Suprapubic skin (tissue), 4 donors: Measurements from ENCODE around the gene DTL. TPM values are rescaled to one million over a fixed set of nuclear protein-coding genes. Genes with fewer than 3 reads are reported as not detected.

Experiments used
- DNase-seq, 2 donors: peaks; one replicate each; pipeline ENCODE4 v3.0.0-alpha.2; 2019; ENCODE audit warnings: low spot score in 2 of 2
- H3K27ac ChIP-seq: fragments of 200-600 bp; sonication (generic); one replicate; pipeline ENCODE4 v1.5.1; 2019
- H3K27me3 ChIP-seq: fragments of 200-600 bp; sonication (generic); one replicate; pipeline ENCODE4 v1.5.1; 2019
- H3K36me3 ChIP-seq: fragments of 200-600 bp; sonication (generic); one replicate; pipeline ENCODE4 v1.5.1; 2019
- H3K4me1 ChIP-seq: fragments of 200-600 bp; sonication (generic); one replicate; pipeline ENCODE4 v1.5.1; 2019
- H3K4me3 ChIP-seq: fragments of 200-600 bp; sonication (generic); one replicate; pipeline ENCODE4 v1.5.1; 2019; ENCODE audit warnings: mild to moderate bottlenecking
- H3K9me3 ChIP-seq: fragments of 200-600 bp; sonication (generic); one replicate; pipeline ENCODE4 v1.5.1; 2019
- CTCF ChIP-seq, 2 donors: fragments of 200-600 bp in 1 of 2; fragments of 450-650 bp in 1 of 2; sonication (generic) in 1 of 2; IDR thresholded peaks; one replicate each; pipeline ENCODE4 v1.5.1; 2016 to 2019; ENCODE audit warnings: antibody characterized with exemption in 2 of 2, mild to moderate bottlenecking in 1 of 2, moderate library complexity in 1 of 2
- EP300 ChIP-seq: sonication (generic); formaldehyde crosslinking; IDR thresholded peaks from one replicate; pipeline ENCODE4 v1.6.1; 2017; ENCODE audit warnings: antibody characterized with exemption
- POLR2A ChIP-seq, 2 donors: fragments of 450-650 bp; IDR thresholded peaks; one replicate each; pipeline ENCODE4 v1.6.1; 2017; ENCODE audit warnings: antibody characterized with exemption in 2 of 2, mild to moderate bottlenecking in 2 of 2, moderate library complexity in 2 of 2
- POLR2AphosphoS5 ChIP-seq, 3 donors: sonication (generic); formaldehyde crosslinking; IDR thresholded peaks; one replicate each; pipeline ENCODE4 v1.6.1; 2017; ENCODE audit warnings: antibody characterized with exemption in 3 of 3
- WGBS: methylation state at CpG from one replicate; pipeline ENCODE4 v1.1.5; 2018; 5-methylcytosine and 5-hydroxymethylcytosine counted together
- total RNA-seq, 4 donors: library from RNA; depleted of rRNA; stranded (reverse); fragments of >200 nt; gene quantifications; one replicate each; pipeline ENCODE4 v1.1.0, GENCODE V29; 2016

Gene DTL
- total RNA-seq, 4 donors from 2014 or later, result 0.89 to 7.1 (median 4.4) TPM

GRCh38 chr1:212004895-212005608, 30.5 kb upstream of the DTL start:
- TF ChIP-seq CTCF (IDR thresholded peaks at IDR 0.05), result no peak
- no peak for TF ChIP-seq POLR2AphosphoS5 (IDR thresholded peaks at IDR 0.05)
- TF ChIP-seq POLR2A (IDR thresholded peaks at IDR 0.05), result no peak
- no peak for TF ChIP-seq EP300
- WGBS, result 96% methylated on average over 7 of the region's 7 CpGs
- no peak overlapping the region for H3K4me3 ChIP-seq
- peaks cover 33% of the 10 kb centered on the region for H3K36me3 ChIP-seq
- H3K27ac ChIP-seq, result no peak overlapping the region
- no peak for DNase-seq
- no peaks in the 10 kb centered on the region for H3K27me3 ChIP-seq
- no peaks in the 10 kb centered on the region for H3K4me1 ChIP-seq
- no peaks in the 10 kb centered on the region for H3K9me3 ChIP-seq

GRCh38 chr1:212007178-212007577, 28.4 kb upstream of the DTL start:
- no peaks in the 10 kb centered on the region for H3K27me3 ChIP-seq

GRCh38 chr1:212007886-212008285, 27.7 kb upstream of the DTL start:
- 86% methylated on average over 9 of the region's 9 CpGs for WGBS
- no peak for TF ChIP-seq EP300
- no peak for TF ChIP-seq POLR2A (IDR thresholded peaks at IDR 0.05)
- no peak for TF ChIP-seq CTCF (IDR thresholded peaks at IDR 0.05)
- TF ChIP-seq POLR2AphosphoS5 (IDR thresholded peaks at IDR 0.05), result no peak
- no peaks in the 10 kb centered on the region for H3K27me3 ChIP-seq
- H3K4me1 ChIP-seq, result no peaks in the 10 kb centered on the region
- H3K36me3 ChIP-seq, result peaks cover 23% of the 10 kb centered on the region
- no peak overlapping the region for H3K4me3 ChIP-seq
- H3K27ac ChIP-seq, result no peak overlapping the region
- no peak for DNase-seq
- H3K9me3 ChIP-seq, result no peaks in the 10 kb centered on the region

More at GRCh38 chr1:212007178-212007577, 28.4 kb upstream of the DTL start:
- Histone ChIP-seq H3K27ac (no peak overlapping the region), H3K4me3 (no peak overlapping the region), H3K9me3 (no peaks in the 10 kb centered on the region), H3K36me3 (peaks cover 23% of the 10 kb centered on the region), H3K4me1 (no peaks in the 10 kb centered on the region)
- no peak for DNase-seq
- WGBS, result 98% methylated on average over 4 of the region's 4 CpGs
- TF ChIP-seq EP300, result no peak
- no peak for TF ChIP-seq CTCF (IDR thresholded peaks at IDR 0.05)
- no peak for TF ChIP-seq POLR2A (IDR thresholded peaks at IDR 0.05)

DNA sequence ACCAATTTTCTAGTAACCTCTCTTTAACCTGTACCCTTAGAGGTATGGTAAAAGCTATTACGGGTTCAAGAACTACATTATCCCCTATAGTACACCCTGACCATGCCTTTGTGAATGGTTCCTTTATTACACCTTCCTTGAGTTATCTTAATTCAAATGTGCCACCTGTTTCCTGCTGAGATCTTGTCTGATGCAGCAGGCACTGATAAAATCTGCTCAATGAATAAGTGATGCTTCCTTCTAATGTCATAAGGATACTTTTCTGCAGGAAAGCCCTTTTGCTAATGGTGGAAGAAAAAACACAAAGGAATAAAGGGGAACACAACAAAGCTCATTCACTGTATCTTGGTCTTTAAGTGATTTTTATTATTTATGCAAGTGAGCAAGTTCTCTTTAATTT, 26.0 kb upstream of the DTL start:
- DNase-seq, result no peak
- WGBS, result 100% methylated on average over 1 of the region's 1 CpG
- Histone ChIP-seq H3K36me3 (peaks cover 23% of the 10 kb centered on the region), H3K9me3 (no peaks in the 10 kb centered on the region), H3K27me3 (no peaks in the 10 kb centered on the region), H3K4me3 (no peak overlapping the region), H3K4me1 (no peaks in the 10 kb centered on the region), H3K27ac (no peak overlapping the region)
- TF ChIP-seq EP300 (no peak), POLR2A (IDR thresholded peaks at IDR 0.05) (no peak), POLR2AphosphoS5 (IDR thresholded peaks at IDR 0.05) (no peak), CTCF (IDR thresholded peaks at IDR 0.05) (no peak)

- peaks cover 25% of the 10 kb centered on the region for H3K36me3 ChIP-seq
- 75% methylated on average over 3 of the region's 3 CpGs for WGBS
- TF ChIP-seq POLR2AphosphoS5 (IDR thresholded peaks at IDR 0.05) (no peak), CTCF (IDR thresholded peaks at IDR 0.05) (no peak), EP300 (no peak), POLR2A (IDR thresholded peaks at IDR 0.05) (no peak)
- H3K27me3 ChIP-seq, result no peaks in the 10 kb centered on the region
- no peak overlapping the region for H3K27ac ChIP-seq
- H3K4me1 ChIP-seq, result no peaks in the 10 kb centered on the region
- H3K4me3 ChIP-seq, result no peak overlapping the region
- no peaks in the 10 kb centered on the region for H3K9me3 ChIP-seq
- DNase-seq, result no peak
These were observed 25.5 kb upstream of the DTL start for GRCh38 chr1:212010004-212010403.
